ENCODE measurements around the gene NRDC. TPM values are rescaled to one million over a fixed set of nuclear protein-coding genes. Genes with fewer than 3 reads are reported as not detected.

NRDC gene
- total RNA-seq (100 to 1,000 TPM in 1 of 2 donors, 10 to 100 TPM in 1; 97.9 to 116 TPM), total RNA-seq (131 to 157 reads per million in 2 donors)

DNA sequence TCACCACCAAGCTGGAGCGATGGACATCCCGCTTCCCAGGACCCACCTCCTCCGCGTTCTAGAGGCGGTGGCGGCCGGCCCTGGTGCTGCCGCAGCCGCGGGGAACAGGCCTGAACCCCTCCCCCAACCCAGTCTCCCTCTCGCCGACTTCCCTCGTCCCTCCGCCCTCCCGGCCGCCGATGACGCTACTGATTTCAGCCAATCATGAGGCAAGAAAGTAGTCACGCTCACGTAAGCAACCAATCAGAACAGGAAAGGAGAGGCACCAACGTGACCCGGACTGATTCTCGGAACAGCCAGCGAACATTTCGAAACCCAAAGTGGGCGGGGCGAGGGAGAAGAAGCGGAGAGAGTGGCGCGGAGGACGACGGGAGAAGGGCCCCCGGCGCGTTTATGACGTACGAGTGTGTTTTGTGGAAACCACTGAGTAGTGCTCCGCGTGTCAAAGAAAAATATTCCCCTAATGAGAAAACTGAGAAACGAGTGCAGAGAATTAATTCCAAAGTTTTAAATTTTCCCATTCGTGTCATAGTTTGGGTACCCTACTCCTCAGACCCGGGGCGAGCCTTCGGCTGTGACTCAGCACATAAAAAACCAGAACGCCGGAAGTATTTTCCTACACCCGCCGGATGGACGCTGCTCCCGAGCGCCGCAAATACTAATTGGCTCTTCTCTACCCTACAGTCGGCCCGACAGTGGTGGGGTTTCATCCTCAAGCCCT, at the start of gene NRDC:
TSS of gene NRDC (minus strand) at position 112 of the 721 bp plus-strand sequence. CDS start 112 bp downstream, outside the sequence.
- DNase-seq (peak; percentile 96 to 98 (median 97)), ATAC-seq (peak; percentile 93)
- H3K27ac Mint-ChIP-seq = no peak within 1 kb of the TSS
- no peak within 1 kb of the TSS for H3K4me3 Mint-ChIP-seq
- H3K27me3 Mint-ChIP-seq = peaks cover 21% of the 10 kb centered on the region
- peaks cover 6% of the 10 kb centered on the region for H3K36me3 Mint-ChIP-seq (ENCODE audit: low read depth)
- no peaks in the 10 kb centered on the region for H3K9me3 ChIP-seq (ENCODE audit: control insufficient read depth, low read length, poor library complexity, severe bottlenecking)
- H3K4me1 Mint-ChIP-seq = peaks cover 18% of the 10 kb centered on the region

- Mint-ChIP-seq H3K27me3 (peaks cover 45% of the 10 kb centered on the region), H3K36me3 (ENCODE audit: low read depth) (no peaks in the 10 kb centered on the region), H3K4me1 (peaks cover 7% of the 10 kb centered on the region), H3K27ac (no peak overlapping the region), H3K4me3 (no peak overlapping the region)
- no peak for ATAC-seq
- DNase-seq = no peak
- no peaks in the 10 kb centered on the region for H3K9me3 ChIP-seq (ENCODE audit: control insufficient read depth, low read length, poor library complexity, severe bottlenecking)
These were observed 48.5 kb upstream of the NRDC start for GRCh38 chr1:51927029-51927428.

DNA sequence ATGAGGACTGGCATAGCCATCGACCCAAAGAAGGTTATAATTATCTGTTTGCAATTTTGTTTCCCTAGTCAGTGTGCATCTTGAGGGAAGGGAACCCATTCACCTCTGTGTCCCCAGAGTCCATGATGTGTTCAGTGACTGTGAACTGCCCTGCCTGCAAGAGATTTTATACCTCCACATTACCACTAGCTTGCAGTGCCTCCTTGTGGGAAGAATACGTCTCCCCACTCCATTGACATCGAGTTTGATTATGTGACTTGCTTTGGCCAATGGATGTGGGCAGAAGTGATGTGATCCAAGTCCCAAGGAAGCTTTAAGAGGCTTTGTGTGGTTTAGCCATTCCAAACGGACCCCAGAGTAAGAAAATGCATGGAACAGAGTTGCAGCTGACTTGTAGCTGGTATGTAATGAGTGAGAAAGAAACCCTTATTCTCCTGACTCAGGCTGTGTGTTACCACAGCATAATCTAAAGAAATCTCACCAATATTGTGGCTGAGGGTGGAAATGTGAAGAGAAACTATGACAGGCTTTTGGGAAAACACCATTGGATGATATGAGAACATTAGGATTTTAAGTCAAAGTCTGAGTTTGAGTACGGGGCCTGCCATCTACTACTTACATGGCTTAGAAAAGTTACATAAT, 47.8 kb upstream of the NRDC start:
- H3K36me3 Mint-ChIP-seq (ENCODE audit: low read depth) = peaks cover 5% of the 10 kb centered on the region
- no peak for DNase-seq
- ATAC-seq = no peak
- peaks cover 48% of the 10 kb centered on the region for H3K27me3 Mint-ChIP-seq
- no peaks in the 10 kb centered on the region for H3K9me3 ChIP-seq (ENCODE audit: control insufficient read depth, low read length, poor library complexity, severe bottlenecking)
- no peak overlapping the region for H3K27ac Mint-ChIP-seq
- peaks cover 4% of the 10 kb centered on the region for H3K4me1 Mint-ChIP-seq
- no peak overlapping the region for H3K4me3 Mint-ChIP-seq

DNA sequence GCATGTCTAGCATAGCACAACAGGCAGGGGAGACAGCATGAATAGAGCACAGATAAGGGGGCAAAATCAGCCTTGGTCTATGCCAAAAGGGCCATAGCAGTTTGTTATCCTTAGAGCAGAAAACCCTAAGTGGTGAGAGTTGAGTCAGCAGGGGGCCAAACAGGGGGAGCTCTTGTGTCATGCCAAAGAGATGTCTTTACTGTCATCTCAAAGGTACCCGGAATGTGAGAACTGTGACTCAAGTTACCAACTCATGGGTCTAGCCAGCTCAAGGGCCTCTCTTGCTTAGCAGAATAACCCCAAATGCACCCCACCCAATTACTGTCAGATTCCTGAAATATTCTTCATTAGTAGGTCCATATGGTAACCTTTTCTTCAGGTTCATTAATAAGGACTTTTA, 45.9 kb upstream of the NRDC start:
- Mint-ChIP-seq H3K4me1 (peaks cover 2% of the 10 kb centered on the region), H3K4me3 (no peak overlapping the region), H3K27me3 (peaks cover 54% of the 10 kb centered on the region), H3K36me3 (ENCODE audit: low read depth) (peaks cover 7% of the 10 kb centered on the region), H3K27ac (no peak overlapping the region)
- no peaks in the 10 kb centered on the region for H3K9me3 ChIP-seq (ENCODE audit: control insufficient read depth, low read length, poor library complexity, severe bottlenecking)
- no peak for DNase-seq
- no peak for ATAC-seq

- no peaks in the 10 kb centered on the region for H3K9me3 ChIP-seq (ENCODE audit: control insufficient read depth, low read length, poor library complexity, severe bottlenecking)
- peaks cover 9% of the 10 kb centered on the region for H3K36me3 Mint-ChIP-seq (ENCODE audit: low read depth)
- peaks cover 44% of the 10 kb centered on the region for H3K27me3 Mint-ChIP-seq
- peaks cover 2% of the 10 kb centered on the region for H3K4me1 Mint-ChIP-seq
- no peak overlapping the region for H3K27ac Mint-ChIP-seq
- no peak overlapping the region for H3K4me3 Mint-ChIP-seq
- DNase-seq (no peak), ATAC-seq (no peak)
These were observed 43.5 kb upstream of the NRDC start for GRCh38 chr1:51922040-51922439.

DNA sequence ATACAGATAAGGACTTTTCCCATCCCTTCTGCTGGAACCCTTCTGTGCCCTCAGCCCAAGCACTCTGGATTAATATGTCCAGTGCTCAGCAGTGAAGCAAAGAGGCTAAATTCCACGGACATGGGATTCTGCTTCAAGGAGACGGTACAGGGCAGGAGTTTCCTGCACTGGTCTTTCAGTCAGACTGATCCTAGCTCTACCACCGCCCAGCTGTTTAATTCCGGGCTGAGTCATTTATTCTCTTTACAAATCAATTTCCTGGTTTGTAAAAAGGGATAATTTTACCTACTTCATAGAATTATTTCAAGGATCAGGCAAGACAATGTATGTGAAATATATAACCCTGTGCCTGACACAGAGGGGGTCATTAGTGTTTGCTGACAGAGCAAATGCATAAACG, 41.6 kb upstream of the NRDC start:
- Mint-ChIP-seq H3K4me3 (no peak overlapping the region), H3K27ac (no peak overlapping the region), H3K27me3 (peaks cover 55% of the 10 kb centered on the region), H3K36me3 (ENCODE audit: low read depth) (peaks cover 9% of the 10 kb centered on the region), H3K4me1 (peaks cover 2% of the 10 kb centered on the region)
- DNase-seq (no peak), ATAC-seq (no peak)
- H3K9me3 ChIP-seq (ENCODE audit: control insufficient read depth, low read length, poor library complexity, severe bottlenecking) = no peaks in the 10 kb centered on the region

DNA sequence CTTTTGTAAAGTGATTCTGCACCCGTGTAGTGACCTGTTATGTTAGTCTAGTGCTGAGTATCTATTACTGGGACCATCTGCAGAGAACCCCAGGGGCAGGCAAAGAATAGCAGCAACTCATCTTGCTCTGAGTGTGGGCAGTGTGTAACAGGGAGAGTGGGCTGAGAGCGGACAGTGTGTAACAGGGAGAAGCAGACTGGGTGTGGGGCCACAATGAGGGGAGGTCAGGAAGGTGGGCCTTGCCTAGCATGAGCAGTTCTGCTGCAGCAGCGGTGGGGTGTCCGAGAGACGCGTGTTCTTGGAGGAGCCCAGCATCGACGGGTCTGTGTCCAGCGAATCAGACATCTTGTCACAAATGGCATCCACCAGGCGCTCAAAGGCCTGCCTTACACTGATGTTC, 41.2 kb upstream of the NRDC start:
- Mint-ChIP-seq H3K36me3 (ENCODE audit: low read depth) (peaks cover 9% of the 10 kb centered on the region), H3K4me3 (no peak overlapping the region), H3K27ac (no peak overlapping the region), H3K4me1 (peaks cover 2% of the 10 kb centered on the region), H3K27me3 (peaks cover 59% of the 10 kb centered on the region)
- no peak for DNase-seq
- no peak for ATAC-seq
- no peaks in the 10 kb centered on the region for H3K9me3 ChIP-seq (ENCODE audit: control insufficient read depth, low read length, poor library complexity, severe bottlenecking)

DNA sequence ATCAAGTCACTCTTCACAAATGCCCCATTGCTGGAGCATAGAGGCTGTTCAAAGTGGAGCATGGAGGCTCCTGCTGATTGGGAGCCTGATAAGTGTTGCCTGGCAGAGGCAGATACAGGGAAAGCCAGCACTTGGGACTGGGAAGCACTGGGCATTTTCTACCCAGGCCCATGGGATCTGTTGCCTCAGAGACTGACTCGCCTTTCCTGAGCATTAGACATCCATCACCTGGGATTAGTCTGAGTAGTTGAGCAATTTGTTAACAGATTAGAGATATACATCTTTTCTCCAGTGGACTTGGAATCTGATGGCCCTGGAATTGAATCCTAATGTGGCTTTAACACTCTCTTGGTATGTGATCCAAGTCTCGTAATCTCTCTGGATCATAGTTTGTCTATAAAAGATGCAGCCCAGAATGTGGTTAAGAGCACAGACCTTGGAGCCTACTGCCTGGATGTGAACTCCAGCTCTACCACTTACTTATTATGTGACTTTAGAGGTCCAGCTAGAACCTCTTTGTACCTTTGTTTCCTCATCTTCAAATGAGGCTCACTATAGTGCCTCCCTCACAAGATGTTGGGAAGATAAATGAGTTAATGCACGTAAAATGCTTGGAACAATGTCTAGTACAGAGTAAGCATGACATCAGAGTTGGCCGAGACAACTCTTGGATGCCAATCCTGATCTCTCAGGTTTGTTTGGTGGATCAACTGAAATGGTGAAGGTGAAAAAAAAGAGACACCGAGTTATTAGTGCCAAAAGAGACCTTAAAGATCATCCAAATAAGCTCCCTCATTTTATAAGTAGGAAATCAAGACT, 38.3 kb upstream of the NRDC start:
- no peaks in the 10 kb centered on the region for H3K9me3 ChIP-seq (ENCODE audit: control insufficient read depth, low read length, poor library complexity, severe bottlenecking)
- peaks cover 71% of the 10 kb centered on the region for H3K27me3 Mint-ChIP-seq
- no peak overlapping the region for H3K4me3 Mint-ChIP-seq
- no peaks in the 10 kb centered on the region for H3K4me1 Mint-ChIP-seq
- no peak for ATAC-seq
- DNase-seq = no peak
- H3K36me3 Mint-ChIP-seq (ENCODE audit: low read depth) = peaks cover 11% of the 10 kb centered on the region
- H3K27ac Mint-ChIP-seq = no peak overlapping the region

DNA sequence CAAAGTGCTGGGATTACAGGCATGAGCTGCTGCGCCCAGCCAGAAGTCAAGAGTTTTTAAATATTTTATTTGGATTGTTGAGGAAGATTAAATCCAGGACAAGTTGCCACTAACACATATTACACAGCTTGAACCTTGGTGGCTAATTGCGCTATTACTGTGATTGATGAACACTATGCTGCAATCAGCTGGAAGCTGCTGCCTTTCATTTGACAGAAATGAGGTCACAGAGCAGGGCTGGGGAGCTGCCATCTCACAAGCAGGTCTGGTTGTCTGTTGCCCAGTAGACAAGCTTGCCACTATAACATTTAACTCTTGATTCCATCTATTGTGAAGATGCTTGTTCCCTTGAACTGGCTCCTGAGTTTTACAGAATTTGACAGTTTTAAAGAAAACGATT, 37.4 kb upstream of the NRDC start:
- DNase-seq = no peak
- no peak for ATAC-seq
- Mint-ChIP-seq H3K36me3 (ENCODE audit: low read depth) (peaks cover 6% of the 10 kb centered on the region), H3K4me1 (no peaks in the 10 kb centered on the region), H3K27ac (no peak overlapping the region), H3K27me3 (peaks cover 70% of the 10 kb centered on the region), H3K4me3 (no peak overlapping the region)
- no peaks in the 10 kb centered on the region for H3K9me3 ChIP-seq (ENCODE audit: control insufficient read depth, low read length, poor library complexity, severe bottlenecking)

GRCh38 chr1:51912881-51913280, 34.4 kb upstream of the NRDC start:
- DNase-seq (no peak), ATAC-seq (no peak)
- no peaks in the 10 kb centered on the region for H3K9me3 ChIP-seq (ENCODE audit: control insufficient read depth, low read length, poor library complexity, severe bottlenecking)
- Mint-ChIP-seq H3K27ac (no peak overlapping the region), H3K36me3 (ENCODE audit: low read depth) (peaks cover 3% of the 10 kb centered on the region), H3K4me1 (no peaks in the 10 kb centered on the region), H3K27me3 (peaks cover 59% of the 10 kb centered on the region), H3K4me3 (no peak overlapping the region)

- peaks cover 3% of the 10 kb centered on the region for H3K36me3 Mint-ChIP-seq (ENCODE audit: low read depth)
- H3K27me3 Mint-ChIP-seq = peaks cover 46% of the 10 kb centered on the region
- H3K27ac Mint-ChIP-seq = no peak overlapping the region
- no peaks in the 10 kb centered on the region for H3K9me3 ChIP-seq (ENCODE audit: control insufficient read depth, low read length, poor library complexity, severe bottlenecking)
- no peak overlapping the region for H3K4me3 Mint-ChIP-seq
- H3K4me1 Mint-ChIP-seq = no peaks in the 10 kb centered on the region
- ATAC-seq = no peak
- no peak for DNase-seq
These were observed 31.9 kb upstream of the NRDC start for GRCh38 chr1:51910221-51911000.

DNA sequence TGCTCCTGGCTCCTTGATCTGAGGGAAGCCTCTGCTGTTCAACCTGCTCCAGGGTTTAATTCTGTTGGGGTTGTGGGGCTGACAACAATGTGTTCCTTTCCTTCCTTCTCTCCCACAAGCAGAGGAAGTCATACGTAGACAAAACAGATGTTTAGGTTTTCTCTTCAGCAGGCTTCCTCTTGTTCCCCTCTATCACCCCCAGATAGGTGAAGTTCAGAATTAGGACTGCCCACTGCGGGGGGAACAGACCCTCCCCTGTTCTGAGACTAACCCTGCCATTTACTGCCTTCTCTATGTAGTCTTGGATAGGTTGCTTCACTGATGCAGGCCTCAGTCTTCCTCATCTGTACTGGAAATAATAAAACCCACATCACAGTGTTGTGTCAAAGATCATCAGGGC, 30.0 kb upstream of the NRDC start:
- no peak for ATAC-seq
- no peaks in the 10 kb centered on the region for H3K9me3 ChIP-seq (ENCODE audit: control insufficient read depth, low read length, poor library complexity, severe bottlenecking)
- Mint-ChIP-seq H3K4me3 (no peak overlapping the region), H3K27me3 (peaks cover 34% of the 10 kb centered on the region), H3K4me1 (peaks cover 1% of the 10 kb centered on the region), H3K27ac (no peak overlapping the region), H3K36me3 (ENCODE audit: low read depth) (peaks cover 3% of the 10 kb centered on the region)
- no peak for DNase-seq

All from T-helper 17 cell (primary cell).